GM21381 (cell line): Measurements from ENCODE around the gene EID3.
"Not testable (repeated sequence)": the region's sequence is repeated elsewhere in the genome, so short reads cannot be mapped to it uniquely, and the experiment has no call there.

Source experiments
- ATAC-seq: cut with Tn5 transposase; IDR thresholded peaks from one replicate; pipeline ENCODE4 v1.9.1; 2021; ENCODE audit warnings: mild to moderate bottlenecking, moderate library complexity; ENCODE audit not compliant: unreplicated experiment

Gene EID3

GRCh38 chr12:104310751-104311633, 7.5 kb downstream of the EID3 start:
- no peak for ATAC-seq

- ATAC-seq: no peak
Measured at GRCh38 chr12:104312202-104312601, 8.7 kb downstream of the EID3 start.

- ATAC-seq: no peak
Measured at GRCh38 chr12:104312654-104313053, 9.1 kb downstream of the EID3 start.

GRCh38 chr12:104313568-104314241, 10.2 kb downstream of the EID3 start:
- ATAC-seq: no peak

GRCh38 chr12:104314242-104314614, 10.7 kb downstream of the EID3 start:
- ATAC-seq: no peak

- ATAC-seq: no peak
Measured at GRCh38 chr12:104315326-104316224, 12.0 kb downstream of the EID3 start.

- no peak for ATAC-seq
Measured at GRCh38 chr12:104316936-104317335, 13.4 kb downstream of the EID3 start.

- no peak for ATAC-seq
Measured at GRCh38 chr12:104317538-104318210, 14.1 kb downstream of the EID3 start.

- ATAC-seq: no peak
Measured at GRCh38 chr12:104319028-104319427, 15.5 kb downstream of the EID3 start.

GRCh38 chr12:104319918-104320626, 16.5 kb downstream of the EID3 start:
- no peak for ATAC-seq

- ATAC-seq: no peak
Measured at GRCh38 chr12:104320627-104321024, 17.1 kb downstream of the EID3 start.

GRCh38 chr12:104321949-104322348, 18.4 kb downstream of the EID3 start:
- ATAC-seq: no peak

GRCh38 chr12:104322533-104322932, 19.0 kb downstream of the EID3 start:
- ATAC-seq: not testable (repeated sequence)

- no peak for ATAC-seq
Measured at GRCh38 chr12:104323899-104324298, 20.4 kb downstream of the EID3 start.

- not testable (repeated sequence) for ATAC-seq
Measured at GRCh38 chr12:104328278-104328677, 24.7 kb downstream of the EID3 start.

- ATAC-seq: no peak
Measured at GRCh38 chr12:104328790-104329189, 25.3 kb downstream of the EID3 start.

GRCh38 chr12:104329707-104330532, 26.4 kb downstream of the EID3 start:
- ATAC-seq: no peak

GRCh38 chr12:104331376-104331775, 27.8 kb downstream of the EID3 start:
- ATAC-seq: no peak

GRCh38 chr12:104332273-104332672, 28.7 kb downstream of the EID3 start:
- not testable (repeated sequence) for ATAC-seq
